ENCODE results near the gene ATPAF1. TPM values are rescaled to one million over a fixed set of nuclear protein-coding genes. Genes with fewer than 3 reads are reported as not detected.

Gene ATPAF1
- total and polyA plus RNA-seq, 9 of the 15 experiments (the other 6 are each of a cell fraction or from before 2014, with no cell fraction given): 6.3 to 56.2 (median 27.4) TPM

GRCh38 chr1:46582972-46583371, 85.2 kb downstream of the ATPAF1 start (continued):
- TF ChIP-seq RREB1 (CRISPR knock-in tag; IDR thresholded peaks at IDR 0.05): peak; percentile 93
- no peak for TF ChIP-seq DDX20 (tag; IDR thresholded peaks at IDR 0.05; ENCODE audit: low read depth)
- TF ChIP-seq PHB2 (IDR thresholded peaks at IDR 0.05; ENCODE audit: low read depth): no peak
- peak; percentile 62 for TF ChIP-seq ARID1B (IDR thresholded peaks at IDR 0.05)
- TF ChIP-seq, protein P1, sequence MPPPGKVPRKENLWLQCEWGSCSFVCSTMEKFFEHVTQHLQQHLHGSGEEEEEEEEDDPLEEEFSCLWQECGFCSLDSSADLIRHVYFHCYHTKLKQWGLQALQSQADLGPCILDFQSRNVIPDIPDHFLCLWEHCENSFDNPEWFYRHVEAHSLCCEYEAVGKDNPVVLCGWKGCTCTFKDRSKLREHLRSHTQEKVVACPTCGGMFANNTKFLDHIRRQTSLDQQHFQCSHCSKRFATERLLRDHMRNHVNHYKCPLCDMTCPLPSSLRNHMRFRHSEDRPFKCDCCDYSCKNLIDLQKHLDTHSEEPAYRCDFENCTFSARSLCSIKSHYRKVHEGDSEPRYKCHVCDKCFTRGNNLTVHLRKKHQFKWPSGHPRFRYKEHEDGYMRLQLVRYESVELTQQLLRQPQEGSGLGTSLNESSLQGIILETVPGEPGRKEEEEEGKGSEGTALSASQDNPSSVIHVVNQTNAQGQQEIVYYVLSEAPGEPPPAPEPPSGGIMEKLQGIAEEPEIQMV (tag; conservative IDR thresholded peaks at IDR 0.05; ENCODE audit: low read depth): no peak
- no peak for TF ChIP-seq NFE2 (IDR thresholded peaks at IDR 0.05; ENCODE audit: low read depth)
- peak; percentile 16; the same call in 1 of the 2 replicates for TF ChIP-seq ZFX (CRISPR knock-in tag; IDR thresholded peaks at IDR 0.05)
- TF ChIP-seq SREBF2 (CRISPR knock-in tag; IDR thresholded peaks at IDR 0.05): no peak
- TF ChIP-seq GATA2 (CRISPR knock-in tag; IDR thresholded peaks at IDR 0.05): peak; percentile 19; the same call in 1 of the 2 replicates
- no peak for TF ChIP-seq ZNF609 (CRISPR knock-in tag; IDR thresholded peaks at IDR 0.05; ENCODE audit: borderline replicate concordance)
- TF ChIP-seq ESRRB (CRISPR knock-in tag; IDR thresholded peaks at IDR 0.05; ENCODE audit: borderline replicate concordance): no peak
- TF ChIP-seq MTA2 (IDR thresholded peaks at IDR 0.05; ENCODE audit: low read depth): peak; percentile 47; the same call in 1 of the 2 replicates
- no peak for TF ChIP-seq ZFP30 (CRISPR knock-in tag; IDR thresholded peaks at IDR 0.05; ENCODE audit: borderline replicate concordance)
- peak in 1 of 2 experiments; percentile 83; a peak in 2 of 4 replicates for TF ChIP-seq RCOR1 (IDR thresholded peaks at IDR 0.05; ENCODE audit: borderline replicate concordance in 1 of 2, low read depth in 2 of 2, low read length in 2 of 2)
- no peak for TF ChIP-seq OTX1 (CRISPR knock-in tag; IDR thresholded peaks at IDR 0.05)
- TF ChIP-seq FOSL1 (tag; conservative IDR thresholded peaks at IDR 0.05): peak; percentile 75

Measured in K562 (cell line).